Measurements from ENCODE around the gene AFMID. TPM values are rescaled to one million over a fixed set of nuclear protein-coding genes. Genes with fewer than 3 reads are reported as not detected.

The AFMID gene
- total and polyA plus RNA-seq, 2 experiments from 2014 or later: 38.0 to 47.5 TPM

- Mint-ChIP-seq H3K27me3 (ENCODE audit: insufficient read depth, low read depth, poor library complexity) (peaks cover 6% of the 10 kb centered on the region), H3K36me3 (ENCODE audit: low read depth) (peaks cover 52% of the 10 kb centered on the region), H3K9me3 (no peaks in the 10 kb centered on the region; the same call in 2 of the 3 replicates), H3K27ac (no peak overlapping the region), H3K4me1 (peaks cover 15% of the 10 kb centered on the region), H3K4me3 (peak overlapping the region; percentile 88)
- H4K20me1 ChIP-seq (replicated peaks; ENCODE audit: insufficient read depth): peaks cover 21% of the 10 kb centered on the region
- H3K27ac ChIP-seq (ENCODE audit: low read depth): no peak overlapping the region
- peaks cover 3% of the 10 kb centered on the region; the same call in 1 of the 2 replicates for H3F3A ChIP-seq (replicated peaks; ENCODE audit: low read depth)
- H3K27me3 ChIP-seq (ENCODE audit: insufficient read depth): no peaks in the 10 kb centered on the region
- H3K36me3 ChIP-seq (ENCODE audit: insufficient read depth): peaks cover 20% of the 10 kb centered on the region
- H3K4me2 ChIP-seq: peak overlapping the region; percentile 95
- peak overlapping the region; percentile 82 for H3K4me3 ChIP-seq
- 0 out of 2 replicates have a peak, but pooled peaks cover 4% of the 10 kb centered on the region for H3K9me2 ChIP-seq (ENCODE audit: insufficient read depth)
- peak; percentile 24 for ATAC-seq
- no peak for TF ChIP-seq CREB1 (CRISPR knock-in tag; IDR thresholded peaks at IDR 0.05; ENCODE audit: low read depth)
- no peak for TF ChIP-seq JUNB (IDR thresholded peaks at IDR 0.05; ENCODE audit: unreplicated experiment)
- no peak for TF ChIP-seq CTCF (conservative IDR thresholded peaks at IDR 0.05; ENCODE audit: low read depth in 2 of 2)
- TF ChIP-seq ETS1 (IDR thresholded peaks at IDR 0.05): no peak
- no peak for TF ChIP-seq EZH2phosphoT487 (IDR thresholded peaks at IDR 0.05; ENCODE audit: unreplicated experiment)
- no peak for TF ChIP-seq EZH2 (IDR thresholded peaks at IDR 0.05; ENCODE audit: low read depth, unreplicated experiment)
- no peak for TF ChIP-seq NANOG (IDR thresholded peaks at IDR 0.05; ENCODE audit: borderline replicate concordance)
- TF ChIP-seq STAT1 (IDR thresholded peaks at IDR 0.05; ENCODE audit: unreplicated experiment): no peak
- no peak for TF ChIP-seq ZNF331 (CRISPR knock-in tag; IDR thresholded peaks at IDR 0.05; ENCODE audit: low read depth)
- no peak for TF ChIP-seq ZNF114 (CRISPR knock-in tag; IDR thresholded peaks at IDR 0.05)
- DNase-seq (ENCODE audit: low spot score): no peak
- no peak overlapping the region for H2AFZ ChIP-seq
- peaks cover 9% of the 10 kb centered on the region; the same call in 1 of the 2 replicates for H3K4me1 ChIP-seq (ENCODE audit: insufficient read depth)
- H3K79me2 ChIP-seq (replicated peaks; ENCODE audit: insufficient read depth): peaks cover 43% of the 10 kb centered on the region
These were observed 1.0 kb upstream of the AFMID start for GRCh38 chr17:78185981-78186691.

- Histone ChIP-seq H4K20me1 (replicated peaks; ENCODE audit: insufficient read depth) (peaks cover 8% of the 10 kb centered on the region; the same call in 1 of the 2 replicates), H3K4me3 (no peak overlapping the region), H3K9me2 (ENCODE audit: insufficient read depth) (no peaks in the 10 kb centered on the region), H3K27me3 (ENCODE audit: insufficient read depth) (no peaks in the 10 kb centered on the region), H2AFZ (no peak overlapping the region), H3K27ac (ENCODE audit: low read depth) (no peak overlapping the region; the same call in none of the 2 replicates), H3K4me2 (no peak overlapping the region), H3F3A (replicated peaks; ENCODE audit: low read depth) (no peaks in the 10 kb centered on the region), H3K36me3 (ENCODE audit: insufficient read depth) (peaks cover 15% of the 10 kb centered on the region; the same call in 1 of the 2 replicates), H3K4me1 (ENCODE audit: insufficient read depth) (peaks cover 10% of the 10 kb centered on the region; the same call in 1 of the 2 replicates), H3K79me2 (replicated peaks; ENCODE audit: insufficient read depth) (0 out of 2 replicates have a peak, but pooled peaks cover 5% of the 10 kb centered on the region)
- Mint-ChIP-seq H3K9me3 (no peaks in the 10 kb centered on the region; the same call in 2 of the 3 replicates), H3K4me3 (no peak overlapping the region), H3K27ac (peak overlapping the region; percentile 68), H3K4me1 (peaks cover 28% of the 10 kb centered on the region), H3K36me3 (ENCODE audit: low read depth) (peaks cover 59% of the 10 kb centered on the region), H3K27me3 (ENCODE audit: insufficient read depth, low read depth, poor library complexity) (peaks cover 14% of the 10 kb centered on the region)
- ATAC-seq (no peak), DNase-seq (ENCODE audit: low spot score) (no peak)
- no peak for TF ChIP-seq EZH2 (IDR thresholded peaks at IDR 0.05; ENCODE audit: low read depth, unreplicated experiment)
- no peak for TF ChIP-seq POLR2AphosphoS5 (IDR thresholded peaks at IDR 0.05; ENCODE audit: low read depth)
- no peak for TF ChIP-seq STAT1 (IDR thresholded peaks at IDR 0.05; ENCODE audit: unreplicated experiment)
- TF ChIP-seq ZNF331 (CRISPR knock-in tag; IDR thresholded peaks at IDR 0.05; ENCODE audit: low read depth): no peak
- no peak for TF ChIP-seq CREB1 (CRISPR knock-in tag; IDR thresholded peaks at IDR 0.05; ENCODE audit: low read depth)
- no peak for TF ChIP-seq REST (IDR thresholded peaks at IDR 0.05; ENCODE audit: unreplicated experiment)
- TF ChIP-seq ZNF114 (CRISPR knock-in tag; IDR thresholded peaks at IDR 0.05): no peak
- no peak for TF ChIP-seq NANOG (IDR thresholded peaks at IDR 0.05; ENCODE audit: borderline replicate concordance)
- no peak for TF ChIP-seq JUNB (IDR thresholded peaks at IDR 0.05; ENCODE audit: unreplicated experiment)
- TF ChIP-seq ETS1 (IDR thresholded peaks at IDR 0.05): no peak
These were observed 9.6 kb downstream of the AFMID start for GRCh38 chr17:78196716-78197115.
